Measurements from ENCODE around the gene ASTN2.

ASTN2 gene

GRCh38 chr9:116791326-116791725 lies 623.5 kb downstream of the ASTN2 start:
- DNase-seq (ENCODE audit: extremely low read depth, low read depth), result no peak
- TF ChIP-seq CTCF (IDR thresholded peaks at IDR 0.05; ENCODE audit: low read depth, low read length, missing control alignments), result no peak
- no peak overlapping the region for H3K4me3 ChIP-seq (replicated peaks; ENCODE audit: low read depth, low read length)

GRCh38 chr9:116789081-116789480 lies 625.8 kb downstream of the ASTN2 start:
- TF ChIP-seq CTCF (IDR thresholded peaks at IDR 0.05; ENCODE audit: low read depth, low read length, missing control alignments), result no peak
- DNase-seq (ENCODE audit: extremely low read depth, low read depth), result no peak
- H3K4me3 ChIP-seq (replicated peaks; ENCODE audit: low read depth, low read length), result no peak overlapping the region

- H3K4me3 ChIP-seq (replicated peaks; ENCODE audit: low read depth, low read length), result no peak overlapping the region
- no peak for DNase-seq (ENCODE audit: extremely low read depth, low read depth)
- TF ChIP-seq CTCF (IDR thresholded peaks at IDR 0.05; ENCODE audit: low read depth, low read length, missing control alignments), result no peak
Measured at GRCh38 chr9:116786737-116787136, 628.1 kb downstream of the ASTN2 start.

- DNase-seq (ENCODE audit: extremely low read depth, low read depth), result no peak
- H3K4me3 ChIP-seq (replicated peaks; ENCODE audit: low read depth, low read length), result no peak overlapping the region
- no peak for TF ChIP-seq CTCF (IDR thresholded peaks at IDR 0.05; ENCODE audit: low read depth, low read length, missing control alignments)
Measured at GRCh38 chr9:116777116-116777515, 637.7 kb downstream of the ASTN2 start.

GRCh38 chr9:116774421-116775180 lies 640.3 kb downstream of the ASTN2 start:
- no peak overlapping the region for H3K4me3 ChIP-seq (replicated peaks; ENCODE audit: low read depth, low read length)
- no peak for TF ChIP-seq CTCF (IDR thresholded peaks at IDR 0.05; ENCODE audit: low read depth, low read length, missing control alignments)
- DNase-seq (ENCODE audit: extremely low read depth, low read depth), result no peak

GRCh38 chr9:116767219-116767618 lies 647.6 kb downstream of the ASTN2 start:
- TF ChIP-seq CTCF (IDR thresholded peaks at IDR 0.05; ENCODE audit: low read depth, low read length, missing control alignments), result no peak
- no peak overlapping the region for H3K4me3 ChIP-seq (replicated peaks; ENCODE audit: low read depth, low read length)
- DNase-seq (ENCODE audit: extremely low read depth, low read depth), result no peak

GRCh38 chr9:116765011-116765410 lies 649.8 kb downstream of the ASTN2 start:
- TF ChIP-seq CTCF (IDR thresholded peaks at IDR 0.05; ENCODE audit: low read depth, low read length, missing control alignments), result no peak
- H3K4me3 ChIP-seq (replicated peaks; ENCODE audit: low read depth, low read length), result no peak overlapping the region
- no peak for DNase-seq (ENCODE audit: extremely low read depth, low read depth)

All from HFF-Myc (cell line).